Right atrium auricular region (tissue), 2 donors: ENCODE data around the gene EFTUD2. TPM values are rescaled to one million over a fixed set of nuclear protein-coding genes. Genes with fewer than 3 reads are reported as not detected.

Source experiments
- DNase-seq: peaks from one replicate; pipeline ENCODE4 v3.0.0-alpha.2; 2019; ENCODE audit warnings: low spot score
- H3K27ac ChIP-seq, 2 donors: fragments of 200-600 bp; sonication (generic); 1 replicate in 1 of 2; 2 replicates in 1 of 2; pipeline ENCODE4 v1.5.1; 2016 to 2019
- H3K27me3 ChIP-seq, 2 donors: fragments of 200-600 bp; sonication (generic); one replicate each; pipeline versions ENCODE4 v1.5.1 to v1.6.0; 2017 to 2019
- H3K36me3 ChIP-seq: fragments of 200-600 bp; sonication (generic); one replicate; pipeline ENCODE4 v1.5.1; 2016
- H3K4me1 ChIP-seq, 2 donors: fragments of 200-600 bp; sonication (generic); one replicate each; pipeline versions ENCODE4 v1.5.1 to v1.6.0; 2017 to 2019
- H3K4me3 ChIP-seq, 2 donors: fragments of 200-600 bp; sonication (generic); 1 replicate in 1 of 2; 2 replicates in 1 of 2; pipeline ENCODE4 v1.5.1; 2017 to 2019; ENCODE audit warnings: mild to moderate bottlenecking in 1 of 2, moderate library complexity in 1 of 2
- H3K9me3 ChIP-seq, 2 donors: fragments of 200-600 bp; sonication (generic); one replicate each; pipeline ENCODE4 v1.5.1; 2019
- total RNA-seq, 2 donors: library from RNA; depleted of rRNA; stranded (reverse); fragments of >200 nt; gene quantifications; one replicate each; pipeline ENCODE4 v1.1.0, GENCODE V29; 2016
- TF ChIP-seq, protein P1 (sequence below), 2 donors: fragments of 200-600 bp; sonication (generic); IDR thresholded peaks; one replicate each; pipeline ENCODE4 v1.5.1; 2019; ENCODE audit warnings: antibody characterized with exemption in 2 of 2

Gene EFTUD2
- total RNA-seq, 2 donors from 2014 or later: 36.8 to 36.9 TPM

DNA sequence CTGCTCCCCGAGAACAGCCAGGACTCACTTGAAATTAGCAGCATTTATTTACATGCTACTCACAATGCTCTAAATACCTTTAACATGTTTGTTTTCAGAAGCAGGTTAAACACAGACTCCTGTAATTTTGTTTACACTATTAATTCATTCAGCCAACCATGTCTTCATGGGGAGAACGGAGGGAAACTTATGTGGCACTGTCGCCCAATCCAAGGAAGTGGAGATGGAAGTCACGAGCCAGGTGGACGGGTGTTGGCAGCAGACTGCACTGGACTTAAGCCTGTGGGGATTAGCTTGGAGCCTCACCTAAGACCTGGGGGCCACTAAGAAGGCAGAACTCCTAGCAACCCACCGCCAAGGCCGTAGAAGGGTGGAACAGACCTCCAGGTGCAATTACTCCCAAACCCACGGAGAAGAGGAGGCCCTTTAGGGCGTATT is 24.9 kb upstream of the EFTUD2 start:
- no peak overlapping the region for H3K27ac ChIP-seq
- H3K4me3 ChIP-seq: no peak overlapping the region
- H3K4me1 ChIP-seq: peaks cover 0 to 28% of the 10 kb centered on the region in 2 donors
- no peaks in the 10 kb centered on the region for H3K9me3 ChIP-seq
- no peak for DNase-seq
- TF ChIP-seq, protein P1, sequence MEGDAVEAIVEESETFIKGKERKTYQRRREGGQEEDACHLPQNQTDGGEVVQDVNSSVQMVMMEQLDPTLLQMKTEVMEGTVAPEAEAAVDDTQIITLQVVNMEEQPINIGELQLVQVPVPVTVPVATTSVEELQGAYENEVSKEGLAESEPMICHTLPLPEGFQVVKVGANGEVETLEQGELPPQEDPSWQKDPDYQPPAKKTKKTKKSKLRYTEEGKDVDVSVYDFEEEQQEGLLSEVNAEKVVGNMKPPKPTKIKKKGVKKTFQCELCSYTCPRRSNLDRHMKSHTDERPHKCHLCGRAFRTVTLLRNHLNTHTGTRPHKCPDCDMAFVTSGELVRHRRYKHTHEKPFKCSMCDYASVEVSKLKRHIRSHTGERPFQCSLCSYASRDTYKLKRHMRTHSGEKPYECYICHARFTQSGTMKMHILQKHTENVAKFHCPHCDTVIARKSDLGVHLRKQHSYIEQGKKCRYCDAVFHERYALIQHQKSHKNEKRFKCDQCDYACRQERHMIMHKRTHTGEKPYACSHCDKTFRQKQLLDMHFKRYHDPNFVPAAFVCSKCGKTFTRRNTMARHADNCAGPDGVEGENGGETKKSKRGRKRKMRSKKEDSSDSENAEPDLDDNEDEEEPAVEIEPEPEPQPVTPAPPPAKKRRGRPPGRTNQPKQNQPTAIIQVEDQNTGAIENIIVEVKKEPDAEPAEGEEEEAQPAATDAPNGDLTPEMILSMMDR (IDR thresholded peaks at IDR 0.05): no peak
- no peaks in the 10 kb centered on the region for H3K36me3 ChIP-seq
- no peaks in the 10 kb centered on the region for H3K27me3 ChIP-seq

GRCh38 chr17:44922746-44923470 is 23.7 kb upstream of the EFTUD2 start:
- H3K4me1 ChIP-seq: peaks cover 0 to 28% of the 10 kb centered on the region in 2 donors
- no peak overlapping the region for H3K27ac ChIP-seq
- no peaks in the 10 kb centered on the region for H3K36me3 ChIP-seq

DNA sequence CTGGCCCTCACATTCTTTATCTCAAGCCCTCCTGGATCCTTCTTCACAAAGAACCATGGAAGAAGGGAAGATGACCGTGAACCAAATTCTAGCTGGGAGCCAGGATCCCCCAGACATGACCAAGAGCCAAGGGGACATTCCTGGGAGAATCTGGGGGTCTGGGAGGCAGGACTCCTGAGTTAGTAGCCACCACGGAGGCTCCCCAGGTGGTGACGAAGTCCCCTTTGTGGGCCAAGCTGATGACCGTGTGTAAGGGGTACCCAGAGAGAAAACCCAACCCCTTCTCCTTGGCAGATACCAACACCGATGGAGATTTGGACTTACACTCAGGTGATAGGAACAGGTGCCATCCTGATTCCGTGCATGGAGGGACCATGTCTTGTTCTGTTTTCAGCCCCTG is 22.9 kb upstream of the EFTUD2 start:
- no peak for DNase-seq
- TF ChIP-seq, protein P1 (IDR thresholded peaks at IDR 0.05): no peak
- Histone ChIP-seq H3K27ac (no peak overlapping the region), H3K4me1 (peaks cover 0 to 34% of the 10 kb centered on the region in 2 donors), H3K36me3 (no peaks in the 10 kb centered on the region), H3K9me3 (no peaks in the 10 kb centered on the region), H3K27me3 (no peaks in the 10 kb centered on the region), H3K4me3 (no peak overlapping the region)

More at GRCh38 chr17:44922746-44923470, 23.7 kb upstream of the EFTUD2 start:
- Histone ChIP-seq H3K27me3 (no peaks in the 10 kb centered on the region), H3K9me3 (no peaks in the 10 kb centered on the region), H3K4me3 (no peak overlapping the region)
- no peak for DNase-seq
- TF ChIP-seq, protein P1 (IDR thresholded peaks at IDR 0.05): no peak

- Histone ChIP-seq H3K27me3 (no peaks in the 10 kb centered on the region), H3K27ac (peak overlapping the region; percentile 41 to 57), H3K4me3 (no peak overlapping the region), H3K4me1 (peaks cover 0 to 40% of the 10 kb centered on the region in 2 donors), H3K9me3 (no peaks in the 10 kb centered on the region), H3K36me3 (no peaks in the 10 kb centered on the region)
- DNase-seq: no peak
- TF ChIP-seq, protein P1 (IDR thresholded peaks at IDR 0.05): no peak
These were observed 22.1 kb upstream of the EFTUD2 start for GRCh38 chr17:44921122-44921882.

DNA sequence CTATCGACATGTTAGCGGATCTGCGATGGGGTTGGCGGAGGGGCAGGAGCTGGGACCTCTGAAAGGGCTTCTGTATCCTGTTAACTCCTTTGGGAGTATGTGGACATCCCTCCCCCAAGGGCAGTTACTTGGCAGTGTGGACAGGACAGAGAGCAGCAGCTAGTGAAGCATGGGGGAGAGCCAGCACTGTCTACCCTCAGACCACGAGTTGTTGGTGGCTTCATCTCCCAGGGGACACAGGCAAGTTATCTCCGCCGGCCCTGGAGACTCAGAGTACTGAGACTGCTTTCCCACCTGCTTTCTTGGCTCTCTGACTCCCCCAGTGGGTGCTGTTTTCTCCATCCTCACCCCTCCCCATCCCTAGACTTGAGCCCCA is 21.3 kb upstream of the EFTUD2 start:
- Histone ChIP-seq H3K9me3 (no peaks in the 10 kb centered on the region), H3K36me3 (no peaks in the 10 kb centered on the region), H3K4me1 (peaks cover 0 to 45% of the 10 kb centered on the region in 2 donors), H3K27ac (peak overlapping the region; percentile 41 to 57), H3K27me3 (no peaks in the 10 kb centered on the region), H3K4me3 (no peak overlapping the region)
- DNase-seq: no peak
- TF ChIP-seq, protein P1 (IDR thresholded peaks at IDR 0.05): no peak
